Right lobe of liver (tissue), 4 donors: ENCODE results near the gene UBAP1L.

Source experiments
- CTCF ChIP-seq, 4 donors: fragments of 200-600 bp in 3 of 4; fragments of 450-650 bp in 1 of 4; IDR thresholded peaks; one replicate each; pipeline versions ENCODE4 v1.5.1 to v1.8.0; 2016 to 2022; ENCODE audit warnings: antibody characterized with exemption in 4 of 4, mild to moderate bottlenecking in 2 of 4
- POLR2A ChIP-seq: fragments of 450-650 bp; IDR thresholded peaks from one replicate; pipeline ENCODE4 v1.6.1; 2017; ENCODE audit warnings: antibody characterized with exemption, mild to moderate bottlenecking
- donor health status: DM: no; HTN: no; CAD: no.
- donor health status: DM: no; HTN: no; CAD: no.
- donor health status: DM: no; HTN: yes; CAD: no.

DNA sequence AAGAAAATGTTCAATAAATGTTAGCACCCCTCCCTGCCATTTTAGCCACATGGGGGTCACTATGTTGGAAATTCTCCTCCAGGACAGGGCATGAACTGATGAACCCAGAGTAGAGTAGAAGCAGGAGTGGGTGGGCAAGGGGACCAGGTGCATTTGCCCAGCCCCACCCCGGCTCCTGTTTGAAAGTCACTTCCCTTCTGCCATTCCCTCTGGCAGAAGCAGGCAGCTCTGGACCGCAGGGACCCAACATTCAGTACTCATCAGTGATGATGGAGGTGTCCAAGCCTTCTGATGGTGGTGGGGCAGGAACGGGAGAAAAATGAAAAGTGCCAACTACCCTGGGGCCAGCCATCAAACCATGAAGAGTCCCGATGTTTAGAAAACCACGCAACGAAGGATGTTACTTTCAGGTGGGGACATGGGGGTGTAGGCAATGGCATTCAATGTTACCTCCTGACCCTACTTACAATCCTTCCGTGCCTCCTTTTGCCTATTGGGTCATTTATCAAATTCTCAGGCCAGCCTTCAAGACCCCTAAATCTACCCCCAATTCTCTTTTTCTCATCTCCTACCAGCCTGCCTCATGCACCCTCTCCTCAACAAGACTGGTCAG lies 17.2 kb downstream of the UBAP1L start:
- TF ChIP-seq CTCF (IDR thresholded peaks at IDR 0.05) (no peak), POLR2A (no peak)
